Heart right ventricle (tissue), 16 donors: ENCODE measurements around the gene ASPRV1. TPM values are rescaled to one million over a fixed set of nuclear protein-coding genes. Genes with fewer than 3 reads are reported as not detected.

Experiments
- ATAC-seq, 8 donors: fragments of 200-7000 bp; cut with Tn5 transposase; one replicate each; pipeline ENCODE4 v1.9.1; 2020; ENCODE audit warnings: mild to moderate bottlenecking in 8 of 8, moderate library complexity in 8 of 8, moderate number of reproducible peaks in 1 of 8
- DNase-seq, 2 donors: peaks; one replicate each; pipeline ENCODE4 v3.0.0-alpha.2; 2020
- H3K27ac ChIP-seq, 10 donors: fragments of 200-600 bp; sonication (generic) in 2 of 10; one replicate each; pipeline versions ENCODE4 v1.5.0 to v1.8.0; 2020 to 2022; ENCODE audit warnings: mild to moderate bottlenecking in 3 of 10
- H3K27me3 ChIP-seq, 7 donors: fragments of 200-600 bp; one replicate each; pipeline ENCODE4 v1.8.0; 2021 to 2022; ENCODE audit warnings: mild to moderate bottlenecking in 2 of 7
- H3K36me3 ChIP-seq, 9 donors: fragments of 200-600 bp; sonication (generic) in 1 of 9; one replicate each; pipeline versions ENCODE4 v1.5.0 to v1.8.0; 2020 to 2022; ENCODE audit warnings: mild to moderate bottlenecking in 2 of 9
- H3K4me1 ChIP-seq, 9 donors: fragments of 200-600 bp; sonication (generic) in 1 of 9; one replicate each; pipeline versions ENCODE4 v1.5.0 to v1.8.0; 2020 to 2022; ENCODE audit warnings: mild to moderate bottlenecking in 4 of 9
- H3K4me3 ChIP-seq, 10 donors: fragments of 200-600 bp; sonication (generic) in 2 of 10; one replicate each; pipeline versions ENCODE4 v1.5.0 to v1.8.0; 2020 to 2022; ENCODE audit warnings: mild to moderate bottlenecking in 7 of 10, moderate library complexity in 2 of 10
- H3K9me3 ChIP-seq, 11 donors: fragments of 200-600 bp in 10 of 11; sonication (generic) in 2 of 11; one replicate each; pipeline versions ENCODE4 v1.5.0 to v1.8.0; 2013 to 2022; ENCODE audit warnings: mild to moderate bottlenecking in 2 of 11, control low read depth in 1 of 11, moderate library complexity in 1 of 11
- CTCF ChIP-seq, 9 donors: fragments of 200-600 bp; sonication (generic) in 2 of 9; IDR thresholded peaks; one replicate each; pipeline versions ENCODE4 v1.5.0 to v1.8.0; 2021 to 2022; ENCODE audit warnings: antibody characterized with exemption in 9 of 9, mild to moderate bottlenecking in 5 of 9, moderate library complexity in 1 of 9
- WGBS, 2 donors: extraction: QIAGEN DNeasy Blood & Tissue Kit; methylation state at CpG; one replicate each; pipeline ENCODE4 v1.1.7; 2013; ENCODE audit warnings: inconsistent platforms in 1 of 2; 5-methylcytosine and 5-hydroxymethylcytosine counted together
- intact Hi-C, 10 donors: fragments of 100-400 bp; cut with DNase I; formaldehyde crosslinking; loops; one replicate each; pipeline versions ENCODE4 v1.11.1 to v1.14.2; 2022
- long read RNA-seq, 3 donors: library from polyadenylated mRNA; unstranded; transcript quantifications; one replicate each; pipeline ENCODE4 v2.0.0, GENCODE V29; 2020 to 2021
- polyA plus RNA-seq, 2 donors: library from polyadenylated mRNA; stranded (reverse); fragments of 200-250 nt; gene quantifications; one replicate each; pipeline ENCODE4 v1.2.3, GENCODE V29; 2013
- total RNA-seq, 10 donors: library from RNA; stranded (reverse); fragmentation: NEBNext Ultra II Directional in 3 of 10; extraction: Animal tissue kit (Norgen Biotek cat#: 25700) in 3 of 10; gene quantifications; one replicate each; pipeline versions ENCODE4 v1.2.1 to v1.2.4, GENCODE V29; 2021 to 2023
- donor health status: Arrhythmogenic right ventricular cardiomyopathy.
- donor health status: ischemic (EF 13 %, LVEDD 7.1; RV severe dilation, severe dysfunction).
- donor health status: healthy with polysubstance abuse.
- donor health status: DM: no; HTN: yes; CAD: no.
- donor health status: DM: no; HTN: no; CAD: no.
- donor health status: ischemic (EF 25% LVEDD 6.9; RV normal size, moderate dysfunction).
- donor health status: ischemic (EF 25% LVEDD 5.7; RV mildly dilated, moderate dysfunction).
- donor health status: healthy.
- donor health status: DM: yes; HTN: yes; CAD: no.
- donor health status: Ischemic cardiomyopathy.
- donor health status: ischemic (EF 35%, LVEDD 5.7; RV mildly dilated, moderate dysfunction).
- donor health status: nonischemic (EF 11% LVEDD 7.7; RV severe dilation, severe dysfunction).
- donor health status: DM: yes; HTN: yes; CAD: no.
- donor health status: PGD.
- donor health status: ischemic (EF 29% LVEDD 5.4; RV normal size, mild dysfunction).
- donor health status: nonischemic (EF 23%, LVEDD 6.1; RV moderate dilation, normal function).

Gene ASPRV1
- 1 to 10 TPM in 4 of 10 donors, under 1 TPM in 6; 0.36 to 1.3 (median 0.77) TPM for total RNA-seq
- polyA plus RNA-seq, result 1 to 10 TPM; 1.0 to 1.5 TPM
- long read RNA-seq, donor 1, result 0 reads
- long read RNA-seq, donor 2, result 0 reads
- long read RNA-seq, donor 3, transcript ASPRV1-201 (1 exons, 2,177 nt), result major isoform, 5 of 5 reads
- long read RNA-seq, donor 3, partial matches to known transcripts, result 0 of 5 reads
- long read RNA-seq, donor 3, other reads (novel, unspliced or antisense), result 0 of 5 reads

- no peak for TF ChIP-seq CTCF (IDR thresholded peaks at IDR 0.05)
- no peak within 1 kb of the TSS for H3K4me3 ChIP-seq
- WGBS, 2 donors, result 90 to 93% methylated on average over 14 of the region's 14 CpGs
- H3K4me1 ChIP-seq, result no peaks in the 10 kb centered on the region
- no peaks in the 10 kb centered on the region for H3K36me3 ChIP-seq
- no peak within 1 kb of the TSS for H3K27ac ChIP-seq
- H3K9me3 ChIP-seq, result no peaks in the 10 kb centered on the region
- no peak for ATAC-seq
- intact Hi-C loops, result no loop called here
- DNase-seq, result no peak
- no peaks in the 10 kb centered on the region for H3K27me3 ChIP-seq
Measured at GRCh38 chr2:69961496-69961895, at the start of gene ASPRV1. Gene ASPRV1 (minus strand): TSS chr2:69961631. CDS start chr2:69961436, 195 bp downstream.

GRCh38 chr2:70010576-70011111, 49.2 kb upstream of the ASPRV1 start:
- no peak overlapping the region for H3K4me3 ChIP-seq
- intact Hi-C loops, result loop anchor here in 1 of 10 donors (10.0 kb wide), 1 partner anchor 54 kb away; no protein-coding TSS in a partner anchor
- H3K27me3 ChIP-seq, result no peaks in the 10 kb centered on the region
- whole genome bisulfite sequencing, 2 donors, result 64 to 77% methylated on average over 2 of the region's 2 CpGs
- peaks cover 0 to 9% (median 0%) of the 10 kb centered on the region in 9 donors for H3K36me3 ChIP-seq
- DNase-seq, result no peak
- H3K4me1 ChIP-seq, result peaks cover 0 to 18% (median 0%) of the 10 kb centered on the region in 9 donors
- TF ChIP-seq CTCF (IDR thresholded peaks at IDR 0.05), result no peak
- H3K9me3 ChIP-seq, result no peaks in the 10 kb centered on the region
- no peak for ATAC-seq
- H3K27ac ChIP-seq, result peak overlapping the region in 1 of 10 donors; percentile 49

GRCh38 chr2:70009762-70010575, 48.5 kb upstream of the ASPRV1 start:
- Histone ChIP-seq H3K36me3 (peaks cover 0 to 4% (median 0%) of the 10 kb centered on the region in 9 donors), H3K4me3 (no peak overlapping the region), H3K27me3 (no peaks in the 10 kb centered on the region), H3K4me1 (peaks cover 0 to 18% (median 0%) of the 10 kb centered on the region in 9 donors), H3K9me3 (no peaks in the 10 kb centered on the region), H3K27ac (peak overlapping the region in 1 of 10 donors; percentile 49)
- intact Hi-C loops, result loop anchor here in 1 of 10 donors (10.0 kb wide), 1 partner anchor 55 kb away; no protein-coding TSS in a partner anchor
- no peak for TF ChIP-seq CTCF (IDR thresholded peaks at IDR 0.05)
- 83 to 84% methylated on average over 12 of the region's 12 CpGs for WGBS, 2 donors
- ATAC-seq (peak in 4 of 8 donors; percentile 19 to 74 (median 40)), DNase-seq (no peak)

GRCh38 chr2:70008290-70008689, 46.9 kb upstream of the ASPRV1 start:
- no peak overlapping the region for H3K27ac ChIP-seq
- ATAC-seq (no peak), DNase-seq (no peak)
- H3K27me3 ChIP-seq, result no peaks in the 10 kb centered on the region
- no peak overlapping the region for H3K4me3 ChIP-seq
- no peaks in the 10 kb centered on the region for H3K36me3 ChIP-seq
- no peaks in the 10 kb centered on the region for H3K9me3 ChIP-seq
- intact Hi-C loops, result no loop called here
- WGBS, 2 donors, result 93 to 96% methylated on average over 3 of the region's 3 CpGs
- peaks cover 0 to 18% (median 0%) of the 10 kb centered on the region in 9 donors for H3K4me1 ChIP-seq
- TF ChIP-seq CTCF (IDR thresholded peaks at IDR 0.05), result no peak
